Ramos (cell line): Measurements from ENCODE around the gene VARS2.

Experiments used
- in situ Hi-C: fragments of 300-500 bp; cut with MboI; formaldehyde crosslinking; loops from one replicate; pipeline ENCODE4 v1.14.3; 2022; ENCODE audit warnings: low sequenced_read_pairs; ENCODE audit not compliant: unreplicated experiment

Gene VARS2

DNA sequence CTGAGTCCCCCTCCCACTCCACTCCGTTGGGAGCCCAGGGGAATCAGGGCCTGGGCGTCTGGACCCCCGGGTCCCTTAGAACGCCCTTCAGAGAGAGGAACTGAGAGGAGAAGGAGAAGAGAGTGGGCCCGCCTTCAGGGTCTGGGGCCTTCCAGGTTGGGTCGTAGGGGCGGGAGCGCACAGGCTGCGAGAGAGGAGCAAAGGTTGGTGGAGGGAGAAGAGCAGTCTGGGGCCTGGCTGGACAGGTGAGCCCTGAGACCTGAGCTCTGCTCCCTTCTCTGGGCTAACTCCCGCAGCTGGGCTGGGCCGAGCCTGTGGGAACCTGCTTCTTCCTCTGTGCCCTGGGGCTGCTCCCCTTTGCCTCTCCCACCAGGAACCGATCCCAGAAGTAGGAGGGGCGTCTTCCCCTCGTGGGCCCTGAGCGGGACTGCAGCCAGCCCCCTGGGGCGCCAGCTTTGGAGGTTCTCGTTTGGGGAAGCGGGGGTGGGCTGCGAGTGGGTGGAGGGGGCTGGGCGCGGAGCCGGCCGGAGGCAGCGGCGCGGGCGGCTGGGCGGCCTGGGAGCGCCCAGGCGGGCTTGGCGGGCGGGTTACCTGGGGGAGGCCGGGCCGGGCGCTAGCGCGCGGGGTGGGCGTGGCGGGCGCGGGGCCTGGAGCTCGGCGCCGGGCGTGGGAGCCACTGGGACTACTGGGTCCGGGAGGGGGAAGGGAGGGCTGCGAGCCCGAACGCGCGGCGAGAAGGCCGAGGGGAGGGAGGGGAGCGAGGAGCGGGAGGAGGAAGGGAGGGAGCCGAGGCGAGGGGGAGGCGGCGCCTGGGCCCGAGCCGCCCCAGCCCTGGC is 30.1 kb upstream of the VARS2 start, which contains the start of gene DDR1:
Gene DDR1, plus strand, starts transcription at position 835 of the 836 bp plus-strand sequence. CDS start 4,211 bp downstream, outside the sequence.
- in situ Hi-C loops, result no loop called here

DNA sequence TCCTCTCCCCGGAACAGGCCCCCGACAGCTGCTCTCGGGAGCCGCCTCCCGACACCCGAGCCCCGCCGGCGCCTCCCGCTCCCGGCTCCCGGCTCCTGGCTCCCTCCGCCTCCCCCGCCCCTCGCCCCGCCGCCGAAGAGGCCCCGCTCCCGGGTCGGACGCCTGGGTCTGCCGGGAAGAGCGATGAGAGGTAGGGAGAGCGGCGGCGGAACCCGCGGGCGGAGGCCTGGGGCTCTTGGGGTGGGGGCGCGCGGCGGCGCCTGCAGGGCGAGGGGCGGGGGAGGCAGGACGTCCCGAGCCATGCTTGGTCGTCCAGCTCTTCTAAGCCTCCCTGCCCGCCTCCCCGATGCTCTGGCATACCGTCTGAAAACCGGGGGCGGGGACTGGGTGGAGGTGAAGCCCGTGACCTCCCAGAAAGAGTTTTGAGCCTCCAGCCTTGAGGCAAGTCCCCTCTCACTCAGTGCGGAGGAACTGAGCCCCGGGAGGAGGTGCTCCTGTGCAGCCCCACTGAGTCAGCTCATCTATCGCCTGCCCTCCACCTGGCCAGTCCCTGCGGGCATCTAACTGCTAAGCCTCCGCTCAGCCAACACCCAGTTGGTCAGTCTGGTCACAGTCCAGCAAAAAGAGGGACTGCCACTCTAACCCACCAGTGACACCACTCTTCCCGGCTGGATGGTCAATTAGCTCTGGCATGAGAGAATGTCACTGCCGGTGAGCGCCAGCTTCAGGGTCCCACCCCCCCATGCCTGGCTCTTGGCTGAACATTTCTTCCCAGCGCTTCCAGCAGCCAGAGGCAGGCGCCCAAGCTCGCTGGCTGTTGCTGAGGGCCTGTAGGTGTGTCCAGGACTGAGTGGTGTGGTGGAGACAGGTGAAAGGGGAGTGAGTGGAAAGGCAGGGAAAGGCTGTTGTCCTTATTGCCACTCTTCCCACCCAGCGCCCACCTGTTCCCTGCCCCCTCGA is 29.2 kb upstream of the VARS2 start:
- in situ Hi-C loops, result no loop called here

DNA sequence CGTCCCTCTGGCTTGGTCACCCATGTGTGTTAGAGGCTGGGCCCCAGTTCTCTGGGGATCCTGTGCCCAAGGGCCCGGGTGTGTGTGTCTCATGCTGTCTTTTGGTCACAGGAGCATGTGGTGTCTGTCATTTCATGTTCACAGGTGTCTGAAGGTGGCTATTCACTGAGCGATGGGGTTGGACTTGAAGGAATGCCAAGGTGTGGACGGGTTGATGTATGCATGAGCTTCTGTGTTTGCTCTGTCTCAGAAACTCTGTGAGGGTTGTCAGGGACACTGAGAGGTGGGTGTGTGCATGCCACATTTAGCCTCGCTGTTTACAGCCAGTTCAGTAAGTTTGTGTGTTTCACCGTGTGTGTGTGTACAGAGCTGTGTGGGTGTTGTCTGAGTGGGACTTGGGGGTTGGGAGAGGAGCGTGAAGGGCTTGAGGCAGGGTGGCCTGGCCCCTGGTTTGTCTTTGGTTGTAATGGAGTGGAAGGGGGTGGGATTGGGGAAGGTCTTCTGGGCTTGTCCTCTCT is 28.5 kb upstream of the VARS2 start:
- in situ Hi-C loops, result no loop called here

DNA sequence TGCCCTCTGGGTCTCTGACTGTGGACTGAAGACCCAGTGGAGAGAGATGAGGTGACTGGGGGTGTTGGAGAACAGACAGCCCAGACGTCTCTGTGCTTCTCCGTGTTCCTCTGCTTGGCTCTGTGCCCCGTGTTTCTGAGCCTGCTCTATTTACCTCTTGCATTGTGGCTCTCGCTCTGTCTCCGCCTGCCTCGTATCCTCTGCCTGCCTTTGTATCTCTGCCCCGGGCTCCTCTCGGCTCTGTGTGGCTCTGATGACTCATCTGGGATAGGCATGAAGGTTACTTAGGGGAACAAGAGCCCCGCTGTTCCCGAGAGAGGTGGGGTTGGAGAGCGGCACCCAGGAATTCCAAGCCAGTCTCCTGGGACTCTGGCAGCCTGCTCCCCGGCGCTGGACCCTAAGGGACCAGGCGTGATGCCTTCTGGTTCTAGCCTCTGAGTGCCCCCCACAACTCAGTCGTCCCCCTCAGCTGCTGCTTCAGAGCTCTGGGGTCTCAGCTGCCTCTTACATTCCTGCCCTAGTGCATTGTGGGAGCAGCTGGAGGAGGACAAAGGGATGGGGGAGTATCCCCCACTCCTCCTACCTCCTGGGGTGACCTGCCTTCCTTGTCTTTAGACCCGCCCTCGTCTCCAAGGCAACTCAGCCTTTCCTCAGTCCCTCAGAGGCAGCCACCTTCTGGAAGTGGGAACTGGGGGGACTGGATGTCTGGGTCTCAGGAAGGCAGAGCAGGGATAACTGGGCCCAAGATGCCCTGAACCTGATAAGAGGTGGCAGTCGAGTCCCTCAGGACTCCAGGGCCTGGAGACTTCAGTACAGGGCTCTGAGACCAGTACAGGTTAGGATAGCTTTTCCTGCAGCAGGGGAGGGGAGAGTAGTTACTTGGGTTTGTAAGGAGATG is 27.8 kb upstream of the VARS2 start:
- in situ Hi-C loops, result no loop called here

DNA sequence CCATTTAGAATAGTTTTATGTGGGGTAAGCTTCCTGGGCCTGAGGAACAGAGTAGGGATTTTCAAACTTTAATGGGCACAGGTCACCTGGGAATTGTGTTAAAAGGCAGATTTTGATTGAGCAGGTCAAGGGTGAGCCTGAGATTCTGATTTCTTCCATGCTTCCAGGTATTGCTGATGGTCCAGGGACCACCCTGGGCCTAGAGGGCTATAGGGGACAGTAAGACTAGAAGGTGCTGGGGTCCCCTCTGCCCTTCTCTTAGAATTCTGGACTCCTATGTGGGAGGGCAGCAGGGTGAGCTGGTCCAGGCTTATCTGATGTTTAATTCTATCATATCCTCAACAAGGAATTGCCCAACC is 27.2 kb upstream of the VARS2 start:
- in situ Hi-C loops, result no loop called here

DNA sequence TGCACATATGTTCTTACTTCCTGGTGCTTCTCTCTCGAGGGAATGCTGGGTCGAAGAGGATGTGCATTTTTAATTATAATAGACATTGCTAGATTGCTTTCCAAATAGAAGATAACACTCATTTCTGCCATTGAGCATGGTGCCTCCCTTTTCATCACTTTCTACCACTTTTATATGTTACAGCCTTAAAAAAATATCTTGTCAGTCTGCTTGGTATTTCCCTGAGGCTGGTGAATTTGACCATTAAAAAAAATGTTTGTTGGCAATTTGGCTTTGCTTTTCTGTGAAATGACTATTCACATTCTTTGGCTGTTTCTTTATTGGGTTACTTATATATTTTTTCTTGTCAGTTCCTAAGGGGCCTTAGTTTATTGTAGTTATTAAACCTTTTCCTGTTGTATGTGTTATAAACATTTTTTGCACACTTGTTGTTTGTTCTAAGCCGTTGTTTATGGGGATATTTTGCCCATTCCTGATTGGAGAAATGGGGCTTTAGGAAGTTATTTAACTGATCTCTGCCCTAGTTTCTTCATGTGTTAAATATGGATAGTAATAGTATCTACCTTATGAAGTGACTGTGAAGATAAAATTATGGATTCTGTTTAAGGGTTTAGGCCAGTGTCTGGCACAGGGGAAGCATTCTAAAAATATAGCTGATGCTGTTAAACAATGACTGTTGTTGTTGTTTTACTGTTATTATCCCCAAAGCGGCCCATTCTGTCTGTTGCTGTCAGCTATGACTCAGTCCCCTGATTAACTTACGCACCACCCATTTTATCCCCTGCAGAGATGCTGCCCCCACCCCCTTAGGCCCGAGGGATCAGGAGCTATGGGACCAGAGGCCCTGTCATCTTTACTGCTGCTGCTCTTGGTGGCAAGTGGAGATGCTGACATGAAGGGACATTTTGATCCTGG is 25.9 kb upstream of the VARS2 start:
- in situ Hi-C loops, result no loop called here

DNA sequence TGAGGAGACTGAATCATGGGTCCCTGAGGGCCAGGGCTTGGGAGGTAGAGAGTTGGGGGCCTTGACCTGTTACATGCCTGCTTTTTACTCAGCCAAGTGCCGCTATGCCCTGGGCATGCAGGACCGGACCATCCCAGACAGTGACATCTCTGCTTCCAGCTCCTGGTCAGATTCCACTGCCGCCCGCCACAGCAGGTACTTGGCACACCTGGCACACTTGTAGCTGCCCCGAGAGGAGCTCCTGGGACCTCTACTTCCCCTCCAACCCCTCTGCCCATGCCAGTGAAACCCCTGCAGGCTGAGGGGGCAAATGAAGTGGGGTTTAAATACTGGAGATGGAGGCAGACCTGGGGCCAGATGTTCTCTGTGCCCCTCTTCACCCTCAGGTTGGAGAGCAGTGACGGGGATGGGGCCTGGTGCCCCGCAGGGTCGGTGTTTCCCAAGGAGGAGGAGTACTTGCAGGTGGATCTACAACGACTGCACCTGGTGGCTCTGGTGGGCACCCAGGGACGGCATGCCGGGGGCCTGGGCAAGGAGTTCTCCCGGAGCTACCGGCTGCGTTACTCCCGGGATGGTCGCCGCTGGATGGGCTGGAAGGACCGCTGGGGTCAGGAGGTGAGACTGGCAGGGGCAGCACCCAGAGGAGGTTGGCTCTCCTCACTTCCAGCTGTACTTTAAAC is 25.1 kb upstream of the VARS2 start:
- in situ Hi-C loops, result no loop called here

DNA sequence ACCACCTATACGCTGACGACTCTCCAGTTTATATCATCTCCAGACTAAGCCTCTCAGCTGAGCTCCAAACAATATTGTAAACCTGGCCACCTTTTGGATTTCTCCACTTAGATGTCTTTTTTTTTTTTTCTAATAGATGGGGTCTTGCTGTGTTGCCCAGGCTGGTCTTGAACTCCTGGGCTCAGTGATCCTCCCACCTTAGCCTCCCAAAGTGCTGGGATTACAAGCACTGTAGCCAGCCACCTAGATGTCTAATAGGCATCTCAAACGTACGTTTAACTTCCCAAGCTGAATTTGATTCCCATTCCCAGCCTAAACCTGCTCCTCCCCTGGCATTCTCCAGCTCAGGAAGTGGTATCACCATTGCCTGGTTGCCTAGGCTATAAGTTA is 24.5 kb upstream of the VARS2 start:
- in situ Hi-C loops, result no loop called here

DNA sequence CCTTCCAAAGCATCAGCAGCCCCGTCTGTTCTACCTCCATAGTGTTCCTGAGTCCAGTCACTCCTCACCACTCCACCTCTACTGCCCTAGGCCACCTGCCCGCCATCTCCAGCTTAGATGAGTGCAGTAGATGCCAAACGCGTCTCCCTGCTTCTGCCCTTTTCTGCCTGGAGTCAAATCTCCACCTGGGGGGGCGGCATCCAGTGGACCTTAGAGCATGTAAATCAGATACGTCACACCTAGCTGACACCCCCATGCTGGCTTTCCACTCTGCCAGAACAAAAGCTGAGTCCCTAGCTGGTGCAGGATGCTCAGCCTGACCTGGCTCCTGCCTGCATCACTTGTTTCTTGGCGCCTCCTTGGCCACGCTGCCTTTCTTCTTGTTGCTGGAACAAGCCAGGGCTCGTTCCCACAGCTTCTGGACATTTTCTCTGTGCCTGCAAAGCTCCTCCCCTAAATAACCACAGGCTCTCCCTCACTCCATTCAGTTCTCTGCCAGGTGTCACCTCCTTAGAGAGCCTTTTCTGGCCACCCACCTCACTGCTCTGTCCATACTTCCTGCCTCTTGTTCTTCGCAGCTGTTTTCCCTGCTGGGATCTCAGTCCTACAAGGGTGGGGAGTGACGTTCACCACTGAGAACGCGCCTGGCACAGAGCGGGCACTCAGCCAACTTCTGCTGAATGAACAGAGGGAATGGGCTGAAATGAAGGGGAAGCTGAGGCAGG is 24.0 kb upstream of the VARS2 start:
- in situ Hi-C loops, result no loop called here

DNA sequence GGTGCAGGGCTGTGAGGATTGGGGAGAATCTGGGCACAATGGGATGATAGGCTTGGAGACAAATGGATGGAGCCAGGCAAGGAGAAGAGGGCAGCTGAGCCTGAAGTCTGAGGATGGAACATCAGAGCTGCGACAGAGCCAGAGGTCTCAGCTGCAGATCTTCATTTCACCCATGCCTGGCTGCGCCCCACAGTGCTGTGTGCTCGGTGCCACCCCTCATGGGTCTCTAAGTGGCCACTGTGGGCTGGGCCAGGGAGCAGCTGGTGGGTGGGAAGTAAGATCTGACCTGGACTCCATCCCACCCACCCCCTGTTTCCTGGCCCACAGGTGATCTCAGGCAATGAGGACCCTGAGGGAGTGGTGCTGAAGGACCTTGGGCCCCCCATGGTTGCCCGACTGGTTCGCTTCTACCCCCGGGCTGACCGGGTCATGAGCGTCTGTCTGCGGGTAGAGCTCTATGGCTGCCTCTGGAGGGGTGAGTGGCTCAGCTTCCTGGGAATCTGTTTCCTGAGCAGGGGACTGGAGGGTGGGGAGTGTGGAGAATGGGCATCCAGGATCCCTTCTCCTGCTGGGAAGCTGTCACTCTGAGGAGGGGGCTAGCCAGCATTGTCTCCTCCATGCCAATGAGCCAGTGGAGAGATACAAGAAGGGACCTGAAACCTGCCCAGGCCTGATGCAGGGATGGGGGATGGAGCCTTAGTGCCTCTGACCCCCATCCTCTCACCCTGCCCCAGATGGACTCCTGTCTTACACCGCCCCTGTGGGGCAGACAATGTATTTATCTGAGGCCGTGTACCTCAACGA is 23.2 kb upstream of the VARS2 start:
- in situ Hi-C loops, result no loop called here

DNA sequence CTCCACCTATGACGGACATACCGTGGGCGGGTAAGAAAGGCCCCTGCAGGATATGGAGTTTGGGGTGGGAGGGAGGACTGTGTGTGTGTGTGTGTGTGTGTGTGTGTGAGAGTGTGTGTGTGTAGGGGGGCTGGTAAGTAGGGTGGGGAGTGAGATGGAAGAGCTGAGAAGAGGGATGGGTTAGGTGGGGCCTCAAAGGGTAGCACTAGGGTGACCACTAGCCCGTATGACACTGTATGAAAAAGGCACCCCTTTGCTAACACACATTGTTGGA is 22.7 kb upstream of the VARS2 start:
- in situ Hi-C loops, result no loop called here

DNA sequence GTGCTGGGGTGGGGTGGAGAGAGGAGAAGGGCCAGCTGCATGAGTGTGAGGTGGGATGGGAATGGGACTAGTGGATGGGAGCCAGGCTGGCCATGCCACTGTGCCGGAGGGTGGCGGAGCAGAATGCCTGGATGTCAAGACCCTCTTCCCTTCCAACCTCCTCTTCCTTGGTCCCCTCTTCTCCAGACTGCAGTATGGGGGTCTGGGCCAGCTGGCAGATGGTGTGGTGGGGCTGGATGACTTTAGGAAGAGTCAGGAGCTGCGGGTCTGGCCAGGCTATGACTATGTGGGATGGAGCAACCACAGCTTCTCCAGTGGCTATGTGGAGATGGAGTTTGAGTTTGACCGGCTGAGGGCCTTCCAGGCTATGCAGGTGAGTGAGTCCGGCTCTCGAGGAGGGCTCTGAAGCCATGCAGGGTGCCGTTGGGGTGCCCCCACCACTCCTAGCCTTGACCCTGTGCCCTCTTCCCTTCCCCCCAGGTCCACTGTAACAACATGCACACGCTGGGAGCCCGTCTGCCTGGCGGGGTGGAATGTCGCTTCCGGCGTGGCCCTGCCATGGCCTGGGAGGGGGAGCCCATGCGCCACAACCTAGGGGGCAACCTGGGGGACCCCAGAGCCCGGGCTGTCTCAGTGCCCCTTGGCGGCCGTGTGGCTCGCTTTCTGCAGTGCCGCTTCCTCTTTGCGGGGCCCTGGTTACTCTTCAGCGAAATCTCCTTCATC is 22.1 kb upstream of the VARS2 start:
- in situ Hi-C loops, result no loop called here

DNA sequence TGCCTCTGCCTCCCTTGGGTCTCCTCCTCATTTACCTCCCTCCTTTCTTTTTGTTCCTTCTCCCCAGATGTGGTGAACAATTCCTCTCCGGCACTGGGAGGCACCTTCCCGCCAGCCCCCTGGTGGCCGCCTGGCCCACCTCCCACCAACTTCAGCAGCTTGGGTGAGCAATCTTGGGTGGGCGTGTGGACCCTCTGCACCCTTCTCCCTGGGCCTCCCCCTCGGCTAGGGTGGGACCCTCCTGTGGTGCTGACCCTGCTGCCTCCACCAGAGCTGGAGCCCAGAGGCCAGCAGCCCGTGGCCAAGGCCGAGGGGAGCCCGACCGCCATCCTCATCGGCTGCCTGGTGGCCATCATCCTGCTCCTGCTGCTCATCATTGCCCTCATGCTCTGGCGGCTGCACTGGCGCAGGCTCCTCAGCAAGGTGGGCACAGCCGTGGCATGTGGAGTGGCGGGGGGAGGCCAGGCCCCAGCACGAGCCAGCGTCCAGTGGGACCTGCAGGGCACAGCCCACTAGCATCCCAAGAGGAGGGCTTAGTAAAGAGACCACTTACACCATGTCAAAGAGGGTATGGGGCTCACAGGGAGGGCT is 20.9 kb upstream of the VARS2 start:
- in situ Hi-C loops, result no loop called here

DNA sequence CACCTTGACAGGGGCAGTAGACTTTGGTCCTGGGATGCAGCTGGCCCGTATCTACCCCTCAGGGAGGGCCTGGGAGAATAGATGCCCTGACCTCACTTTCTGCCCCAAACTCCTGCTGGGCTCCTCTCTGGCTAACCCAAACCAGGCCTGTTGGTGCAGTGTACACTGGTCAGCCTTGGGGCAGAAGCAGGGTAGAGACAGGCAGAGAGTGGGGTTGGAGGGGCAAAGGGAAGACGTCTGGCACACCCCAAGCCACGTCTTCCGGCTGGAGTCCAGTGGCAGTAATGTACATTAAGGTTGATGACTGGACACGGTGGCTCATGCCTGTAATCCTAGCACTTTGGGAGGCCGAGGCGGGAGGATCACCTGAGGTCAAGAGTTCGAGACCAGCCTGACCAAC is 20.4 kb upstream of the VARS2 start:
- in situ Hi-C loops, result no loop called here

DNA sequence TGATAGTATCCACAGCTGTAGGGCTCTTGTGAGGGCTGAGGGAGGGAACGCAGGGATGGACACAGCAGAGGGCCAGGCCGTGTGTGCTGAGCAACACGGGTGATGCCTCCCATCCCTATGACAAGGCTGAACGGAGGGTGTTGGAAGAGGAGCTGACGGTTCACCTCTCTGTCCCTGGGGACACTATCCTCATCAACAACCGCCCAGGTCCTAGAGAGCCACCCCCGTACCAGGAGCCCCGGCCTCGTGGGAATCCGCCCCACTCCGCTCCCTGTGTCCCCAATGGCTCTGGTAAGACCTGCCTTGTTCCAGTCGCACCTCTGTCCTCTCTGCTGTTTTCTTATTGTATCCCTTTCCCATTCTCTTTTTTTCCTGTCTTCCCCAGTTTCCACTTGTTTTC is 19.7 kb upstream of the VARS2 start:
- in situ Hi-C loops, result no loop called here

DNA sequence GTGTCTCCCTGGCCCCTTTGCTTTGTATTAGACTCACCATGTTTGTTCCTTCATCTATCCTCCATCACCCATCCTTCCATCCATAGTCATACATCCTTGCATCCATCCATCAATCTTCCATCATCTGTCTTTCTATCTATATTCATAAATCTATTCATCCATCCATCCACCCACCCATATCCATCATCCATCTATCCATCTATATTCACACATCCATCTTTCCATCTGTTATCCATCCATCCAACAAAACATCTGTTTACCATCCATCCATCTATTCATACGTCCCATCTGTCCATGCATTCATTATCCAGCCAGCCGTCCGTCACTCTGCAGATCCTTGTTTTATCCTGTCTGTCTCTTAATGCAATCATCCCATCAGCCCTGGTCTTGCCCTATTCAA is 19.1 kb upstream of the VARS2 start:
- in situ Hi-C loops, result no loop called here
